ENCODE results near the gene TMEM256. TPM values are rescaled to one million over a fixed set of nuclear protein-coding genes. Genes with fewer than 3 reads are reported as not detected.
A peak's percentile ranks its signal among the peaks of the same experiment; 100 is the strongest.

Gene TMEM256
- total RNA-seq, 1 donor from 2014 or later: 45.9 TPM

GRCh38 chr17:7398612-7399011 lies 5.3 kb downstream of the TMEM256 start:
- TF ChIP-seq CTCF (IDR thresholded peaks at IDR 0.05): no peak
- Mint-ChIP-seq H3K9me3 (ENCODE audit: unreplicated experiment) (no peaks in the 10 kb centered on the region), H3K4me1 (ENCODE audit: unreplicated experiment) (peaks cover 18% of the 10 kb centered on the region), H3K27me3 (ENCODE audit: unreplicated experiment) (no peaks in the 10 kb centered on the region), H3K27ac (ENCODE audit: unreplicated experiment) (no peak overlapping the region), H3K36me3 (ENCODE audit: unreplicated experiment) (no peaks in the 10 kb centered on the region), H3K4me3 (ENCODE audit: unreplicated experiment) (no peak overlapping the region)
- DNase-seq (ENCODE audit: extremely low spot score, unreplicated experiment): no peak

- peak overlapping the region; percentile 32 for H3K4me3 Mint-ChIP-seq (ENCODE audit: unreplicated experiment)
- peaks cover 11% of the 10 kb centered on the region for H3K4me1 Mint-ChIP-seq (ENCODE audit: unreplicated experiment)
- H3K9me3 Mint-ChIP-seq (ENCODE audit: unreplicated experiment): no peaks in the 10 kb centered on the region
- DNase-seq (ENCODE audit: extremely low spot score, unreplicated experiment): no peak
- TF ChIP-seq CTCF (IDR thresholded peaks at IDR 0.05): no peak
- H3K27me3 Mint-ChIP-seq (ENCODE audit: unreplicated experiment): no peaks in the 10 kb centered on the region
- peaks cover 3% of the 10 kb centered on the region for H3K36me3 Mint-ChIP-seq (ENCODE audit: unreplicated experiment)
- no peak overlapping the region for H3K27ac Mint-ChIP-seq (ENCODE audit: unreplicated experiment)
These were observed 7.8 kb downstream of the TMEM256 start for GRCh38 chr17:7396147-7396546.

GRCh38 chr17:7394452-7395191 lies 9.3 kb downstream of the TMEM256 start, which contains the start of gene PLSCR3:
PLSCR3 (minus strand) TSS chr17:7394525; CDS start chr17:7394110, 415 bp downstream.
- peak; percentile 40 for TF ChIP-seq CTCF (IDR thresholded peaks at IDR 0.05)
- peaks cover 10% of the 10 kb centered on the region for H3K4me1 Mint-ChIP-seq (ENCODE audit: unreplicated experiment)
- DNase-seq (ENCODE audit: extremely low spot score, unreplicated experiment): peak; percentile 94
- no peaks in the 10 kb centered on the region for H3K9me3 Mint-ChIP-seq (ENCODE audit: unreplicated experiment)
- no peaks in the 10 kb centered on the region for H3K27me3 Mint-ChIP-seq (ENCODE audit: unreplicated experiment)
- H3K4me3 Mint-ChIP-seq (ENCODE audit: unreplicated experiment): peak within 1 kb of the TSS; percentile 89
- H3K36me3 Mint-ChIP-seq (ENCODE audit: unreplicated experiment): peaks cover 6% of the 10 kb centered on the region
- peak within 1 kb of the TSS; percentile 93 for H3K27ac Mint-ChIP-seq (ENCODE audit: unreplicated experiment)

GRCh38 chr17:7393613-7394451 lies 10.1 kb downstream of the TMEM256 start:
- DNase-seq (ENCODE audit: extremely low spot score, unreplicated experiment): no peak
- no peaks in the 10 kb centered on the region for H3K9me3 Mint-ChIP-seq (ENCODE audit: unreplicated experiment)
- no peaks in the 10 kb centered on the region for H3K27me3 Mint-ChIP-seq (ENCODE audit: unreplicated experiment)

More at GRCh38 chr17:7393613-7394451, 10.1 kb downstream of the TMEM256 start:
- peaks cover 9% of the 10 kb centered on the region for H3K4me1 Mint-ChIP-seq (ENCODE audit: unreplicated experiment)
- TF ChIP-seq CTCF (IDR thresholded peaks at IDR 0.05): no peak
- H3K36me3 Mint-ChIP-seq (ENCODE audit: unreplicated experiment): peaks cover 9% of the 10 kb centered on the region
- H3K4me3 Mint-ChIP-seq (ENCODE audit: unreplicated experiment): peak overlapping the region; percentile 85
- peak overlapping the region; percentile 81 for H3K27ac Mint-ChIP-seq (ENCODE audit: unreplicated experiment)
